A204.1 (cell line): ENCODE data around the gene LGALS7.

Source experiments
- FAIRE-seq: peaks from 2 replicates; lab custom pipeline; 2012; peaks lifted over from hg19 to GRCh38; lab: Jason Lieb, UNC

LGALS7 gene

DNA sequence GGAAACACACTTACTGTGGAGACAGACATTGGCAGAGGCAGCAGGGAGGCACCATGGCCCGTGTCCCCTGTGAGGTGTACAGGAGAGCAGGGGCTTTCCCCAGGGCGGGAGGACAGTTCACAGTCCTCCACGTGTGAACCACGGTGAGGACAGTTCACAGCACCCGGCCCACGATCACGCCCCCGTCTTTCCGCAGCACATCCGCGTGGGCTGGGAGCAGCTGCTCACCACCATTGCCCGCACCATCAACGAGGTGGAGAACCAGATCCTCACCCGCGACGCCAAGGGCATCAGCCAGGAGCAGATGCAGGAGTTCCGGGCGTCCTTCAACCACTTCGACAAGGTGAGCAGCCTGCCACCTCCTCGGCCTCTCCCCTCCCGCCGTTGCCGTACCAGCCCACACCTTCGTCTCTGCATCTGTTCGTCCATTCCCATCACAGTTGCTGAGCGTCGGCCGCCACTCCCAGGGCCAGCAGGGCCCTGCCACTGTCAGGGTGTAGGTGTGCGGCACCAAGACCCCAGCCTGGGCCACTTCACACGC lies 46.5 kb downstream of the LGALS7 start:
- no peak for FAIRE-seq

DNA sequence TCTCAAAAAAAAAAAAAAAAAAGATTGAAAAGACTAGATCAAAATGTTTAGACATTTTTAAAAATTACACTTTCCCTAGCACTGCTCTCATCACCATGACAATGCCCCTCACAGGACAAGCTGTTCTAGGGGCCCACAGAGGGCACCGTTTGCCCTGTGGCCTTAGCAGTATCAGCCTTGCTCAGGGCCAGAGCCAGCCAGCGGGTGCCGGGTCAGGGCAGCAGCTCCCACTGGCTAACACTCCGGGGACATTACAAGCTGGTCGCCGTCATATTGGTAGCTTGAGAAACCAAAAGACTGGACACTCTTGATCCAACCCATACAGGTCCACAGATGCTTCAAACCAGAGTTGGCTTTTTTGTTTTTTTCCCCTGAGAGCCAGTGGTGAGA lies 47.0 kb downstream of the LGALS7 start:
- no peak for FAIRE-seq

DNA sequence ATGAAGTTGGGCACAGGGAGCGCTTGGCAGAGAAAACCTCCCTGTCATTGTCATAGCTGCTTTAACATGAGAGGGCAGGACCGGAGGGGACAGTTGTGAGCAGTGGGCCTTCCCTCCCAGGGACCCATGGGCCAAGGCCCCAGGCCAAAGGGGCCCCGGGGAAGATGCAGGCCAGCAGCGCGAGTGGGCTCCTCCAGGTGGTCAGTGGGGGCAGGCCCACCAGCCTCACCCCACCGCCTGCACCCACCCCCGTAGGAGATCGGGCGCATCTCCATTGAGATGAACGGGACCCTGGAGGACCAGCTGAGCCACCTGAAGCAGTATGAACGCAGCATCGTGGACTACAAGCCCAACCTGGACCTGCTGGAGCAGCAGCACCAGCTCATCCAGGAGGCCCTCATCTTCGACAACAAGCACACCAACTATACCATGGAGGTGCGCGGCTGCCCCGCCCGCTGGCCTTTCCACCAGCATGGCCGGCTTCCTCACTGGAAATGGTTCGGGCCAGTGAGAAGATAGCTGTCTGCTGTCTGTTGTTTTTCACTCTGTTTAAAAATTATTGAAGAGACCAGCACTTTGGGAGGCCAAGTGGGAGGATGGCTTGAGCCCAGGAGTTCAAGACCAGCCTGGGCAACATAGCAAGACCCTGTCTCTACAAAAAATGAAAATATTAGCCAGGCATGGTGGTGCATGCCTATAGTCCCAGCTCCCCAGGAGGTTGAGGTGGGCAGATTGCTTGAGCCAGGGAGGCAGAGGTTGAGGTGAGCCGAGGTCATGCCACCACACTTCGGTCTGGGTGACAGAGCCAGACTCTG lies 47.6 kb downstream of the LGALS7 start:
- no peak for FAIRE-seq

- FAIRE-seq: no peak
Measured at GRCh38 chr19:38723990-38724854, 49.1 kb downstream of the LGALS7 start.

- FAIRE-seq: no peak
Measured at GRCh38 chr19:38723606-38723965, 49.7 kb downstream of the LGALS7 start.

DNA sequence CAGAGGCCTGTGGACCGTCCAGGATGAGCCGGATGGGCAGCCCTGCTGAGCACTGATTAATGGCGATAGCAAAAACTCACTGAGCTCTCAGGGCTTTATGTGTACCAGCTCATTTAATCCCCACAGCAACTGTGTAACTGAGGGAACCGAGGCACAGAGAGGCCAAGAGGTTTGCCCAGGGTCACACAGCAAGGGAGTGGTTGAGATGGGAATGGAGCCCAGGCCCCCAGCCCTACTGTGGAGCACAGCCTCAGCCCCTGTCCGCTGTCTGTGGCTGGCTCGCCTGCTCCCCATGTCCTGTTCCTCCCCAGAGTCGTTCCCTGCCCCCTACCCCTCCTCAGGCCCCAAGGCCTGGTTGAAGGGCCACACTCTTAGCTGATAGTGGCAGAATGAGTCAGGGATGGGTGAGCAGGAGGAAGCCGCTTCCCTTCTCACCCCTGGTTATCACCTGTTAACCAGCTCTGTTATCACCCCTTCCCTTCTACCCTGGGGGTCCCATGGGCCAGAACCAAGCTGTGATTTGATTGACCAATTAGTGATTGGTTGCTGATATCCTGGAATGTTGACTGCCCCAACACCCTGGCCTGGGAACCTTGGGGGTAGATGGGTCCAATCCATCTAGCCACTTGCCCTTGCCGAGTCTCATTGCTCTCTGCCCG lies 50.2 kb downstream of the LGALS7 start:
- FAIRE-seq: no peak

DNA sequence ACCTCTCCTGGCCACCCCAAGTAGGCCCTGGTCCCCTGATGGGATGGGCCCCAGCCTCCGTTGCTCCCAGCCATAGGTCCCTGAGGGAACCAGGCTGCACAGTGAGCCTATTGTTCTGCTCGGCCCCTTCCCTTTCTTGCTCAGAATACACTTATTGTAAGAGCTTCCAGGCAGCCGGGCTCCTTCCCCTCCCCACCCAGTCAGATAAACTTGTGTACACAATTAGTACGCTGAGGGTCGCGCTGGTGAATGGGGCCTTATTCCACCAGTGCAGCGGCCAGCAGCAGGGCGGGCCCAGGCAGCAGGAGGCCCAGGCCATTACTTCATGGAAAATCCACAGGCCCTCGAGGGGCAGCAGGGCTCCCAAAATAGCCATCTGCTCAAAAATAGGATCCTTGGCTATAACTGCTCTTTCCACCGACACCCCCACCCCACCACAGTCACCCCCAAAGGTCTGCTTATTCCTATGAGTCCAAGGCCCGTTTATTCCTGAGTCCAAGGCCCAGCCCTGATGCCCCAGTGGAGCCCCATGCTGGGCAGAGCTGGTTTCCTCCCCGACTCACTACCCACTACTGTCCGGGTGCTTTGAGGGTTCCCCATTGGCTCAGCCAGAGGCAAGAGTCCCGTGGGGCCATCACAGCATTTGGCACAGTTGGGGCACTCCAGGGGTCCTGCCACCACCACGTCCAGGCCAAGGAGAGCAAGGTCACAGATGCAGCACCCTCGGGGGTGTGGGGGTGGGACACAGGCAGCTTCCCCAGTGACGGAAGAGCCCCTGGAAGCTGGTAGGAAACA lies 51.1 kb downstream of the LGALS7 start:
- FAIRE-seq: no peak

DNA sequence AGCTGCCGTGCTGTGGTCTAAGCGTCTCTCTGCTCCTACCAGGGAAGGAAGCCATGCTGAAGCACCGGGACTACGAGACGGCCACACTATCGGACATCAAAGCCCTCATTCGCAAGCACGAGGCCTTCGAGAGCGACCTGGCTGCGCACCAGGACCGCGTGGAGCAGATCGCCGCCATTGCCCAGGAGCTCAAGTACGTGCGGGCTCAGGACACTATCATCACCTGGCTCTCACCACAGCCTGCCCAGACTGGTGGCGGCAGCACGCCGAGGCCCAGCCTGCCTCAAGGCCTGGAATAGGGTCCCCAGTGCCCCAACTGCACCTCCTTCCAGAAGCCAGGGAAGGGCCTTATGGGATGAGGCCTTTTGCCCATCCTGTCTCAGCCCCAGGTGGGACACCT lies 51.8 kb downstream of the LGALS7 start:
- FAIRE-seq: no peak
